IPS-11a (cell line): Measurements from ENCODE around the gene PDE1C.

Experiments
- H3K4me3 ChIP-seq: one replicate; pipeline ENCODE4 v1.5.1; 2013; ENCODE audit warnings: low read depth, low read length, control low read depth

The PDE1C gene

DNA sequence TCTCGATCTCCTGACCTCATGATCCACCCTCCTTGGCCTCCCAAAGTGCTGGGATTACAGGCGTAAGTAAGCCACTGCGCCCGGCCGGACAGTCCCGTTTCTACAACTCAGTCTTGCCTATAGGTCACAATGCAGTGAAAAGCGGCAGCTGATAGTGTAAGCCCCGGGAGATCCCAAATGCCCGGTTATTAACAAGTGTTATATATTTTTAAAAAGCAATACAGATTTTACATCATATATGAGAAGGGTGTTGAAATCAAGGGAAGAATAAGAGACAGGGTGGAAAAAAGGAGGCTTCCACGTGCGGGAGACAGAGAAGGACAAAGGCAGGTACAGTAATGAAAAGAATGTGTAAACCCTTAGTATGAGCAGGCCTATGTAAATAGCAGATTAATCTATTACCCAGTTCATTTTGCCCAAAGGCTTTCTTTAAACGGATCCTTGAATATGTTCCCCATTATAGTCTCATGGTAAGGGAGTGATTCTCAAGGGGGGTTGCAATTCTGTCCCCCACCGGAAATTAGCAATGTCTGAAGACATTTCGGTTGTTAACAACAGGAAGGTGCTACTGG, 170.8 kb downstream of the PDE1C start:
- no peak overlapping the region for H3K4me3 ChIP-seq

DNA sequence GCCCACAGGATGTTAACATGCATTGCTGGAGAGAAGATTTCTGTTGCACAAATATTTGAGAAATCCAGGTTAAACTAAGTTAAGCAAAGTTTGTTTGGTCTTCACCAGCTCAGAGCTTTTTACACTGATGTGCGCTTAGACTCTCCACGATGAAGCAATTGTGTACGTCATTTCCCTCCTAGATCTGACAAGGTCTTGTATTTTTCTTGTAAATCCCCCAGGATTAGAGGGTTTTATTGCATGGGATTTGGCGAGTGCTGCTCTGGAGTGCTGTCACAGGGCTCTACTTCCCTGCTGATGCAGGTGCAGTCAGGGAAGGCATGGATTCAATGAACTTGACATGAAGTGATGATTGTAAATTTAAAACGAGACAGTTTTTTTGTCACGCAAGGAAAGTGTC, 173.3 kb downstream of the PDE1C start:
- H3K4me3 ChIP-seq, result no peak overlapping the region

DNA sequence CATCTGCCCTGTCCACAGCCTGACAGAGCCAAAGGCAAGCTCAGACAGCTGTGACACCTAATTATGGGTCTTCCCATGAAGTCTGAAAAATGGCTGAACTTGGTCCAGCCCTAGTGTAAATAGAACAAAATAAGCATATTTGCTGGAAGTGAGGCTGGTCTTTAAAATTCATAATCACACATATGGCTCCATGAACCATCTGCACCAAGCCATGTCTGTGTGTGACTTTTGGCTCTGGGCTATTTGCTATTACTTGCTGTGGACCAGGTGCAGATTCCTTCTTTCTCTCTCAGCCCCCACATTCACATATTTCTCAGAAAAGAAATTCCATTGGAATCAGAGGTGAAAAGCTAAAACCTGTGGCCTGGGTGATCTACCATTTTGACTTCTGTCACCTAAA, 175.9 kb downstream of the PDE1C start:
- no peak overlapping the region for H3K4me3 ChIP-seq

DNA sequence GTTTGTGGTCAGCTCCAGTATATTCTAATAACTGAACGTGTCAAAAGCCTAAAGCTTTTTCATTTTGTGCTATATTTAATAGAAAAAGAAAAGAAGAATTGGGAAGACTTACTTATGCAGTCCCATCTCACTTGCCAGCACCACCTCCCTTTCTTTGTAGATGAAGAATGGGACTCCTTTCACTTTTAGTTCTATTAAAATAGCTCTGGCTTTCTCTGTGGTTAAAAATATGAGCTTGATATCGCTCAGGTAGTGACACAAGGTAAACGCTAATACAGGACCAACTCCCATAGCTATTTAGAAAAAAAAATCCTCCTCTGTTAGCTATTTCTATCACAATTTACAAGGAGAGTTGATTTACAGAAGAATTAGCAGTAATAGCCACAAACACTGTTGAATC, 176.8 kb downstream of the PDE1C start:
- no peak overlapping the region for H3K4me3 ChIP-seq

DNA sequence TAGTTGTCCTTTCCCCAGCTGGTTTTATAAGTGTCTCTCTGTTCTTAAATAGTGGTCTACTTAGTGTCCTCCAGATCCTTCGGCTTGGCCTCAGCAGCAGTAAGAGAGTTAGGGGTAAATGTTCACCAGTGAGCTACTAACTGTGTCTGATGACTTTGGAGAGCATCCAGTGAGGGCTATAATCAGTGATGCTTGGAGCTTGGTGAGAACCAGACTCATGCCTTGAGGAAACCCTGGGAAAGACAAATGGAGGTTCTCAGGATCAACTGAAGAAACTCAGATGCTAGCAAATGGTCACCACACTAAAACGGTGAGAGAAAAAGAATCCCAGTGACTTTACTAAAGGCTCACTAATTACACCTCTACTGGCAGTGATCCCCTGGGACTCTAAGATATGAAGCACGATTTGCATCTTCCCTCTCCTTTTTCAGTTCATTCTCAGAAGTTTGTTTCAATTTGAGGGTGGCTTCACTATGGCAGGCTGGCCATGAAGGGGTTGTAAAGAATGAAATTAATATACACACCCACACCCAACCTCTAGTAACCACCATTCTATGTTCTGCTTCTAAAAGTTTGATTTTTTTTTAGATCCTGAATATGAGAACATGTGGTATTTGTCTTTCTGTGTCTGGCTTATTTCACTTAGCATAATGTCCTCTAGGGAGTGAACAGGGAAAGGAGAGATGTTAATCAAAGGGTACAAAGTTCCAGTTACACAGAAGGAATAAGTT, 177.9 kb downstream of the PDE1C start:
- no peak overlapping the region for H3K4me3 ChIP-seq

DNA sequence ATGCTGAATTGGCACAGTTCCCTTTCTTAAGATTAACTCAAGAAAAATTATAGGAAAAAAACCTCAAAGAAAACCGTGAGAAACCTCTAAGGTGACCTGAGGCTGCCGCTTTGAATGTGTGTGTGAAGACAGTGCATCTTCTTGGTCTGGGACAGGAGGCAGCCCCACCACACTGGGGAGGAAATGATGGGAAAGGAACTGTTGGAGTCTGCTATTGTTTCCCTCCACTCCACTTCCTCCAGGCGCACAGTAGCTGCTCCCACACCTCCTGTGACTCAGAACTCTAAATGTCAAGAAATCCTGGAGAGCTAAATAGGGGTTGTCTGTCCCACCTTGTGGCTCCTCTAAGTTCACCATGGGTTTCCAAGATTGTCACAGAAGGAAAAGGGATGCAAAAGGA, 179.4 kb downstream of the PDE1C start:
- H3K4me3 ChIP-seq, result no peak overlapping the region

DNA sequence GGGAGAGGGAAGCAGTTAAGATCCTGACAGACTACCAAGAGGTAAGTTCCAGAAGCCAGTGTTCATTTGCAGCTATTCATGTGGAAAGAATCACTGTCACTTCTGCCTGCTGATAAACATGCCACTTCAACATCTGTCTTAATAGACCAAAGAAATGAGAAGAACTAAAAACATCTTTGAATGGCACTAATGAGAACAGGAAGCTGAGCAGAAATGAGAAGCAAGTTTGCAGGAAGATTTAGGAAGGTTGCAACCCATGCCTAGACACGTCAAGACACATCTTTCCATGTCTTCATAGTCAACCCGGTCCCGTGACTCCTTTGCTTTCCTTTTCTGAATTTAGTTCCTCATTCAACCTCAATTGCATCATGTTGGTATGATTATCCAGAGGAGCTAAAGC, 180.0 kb downstream of the PDE1C start:
- no peak overlapping the region for H3K4me3 ChIP-seq

DNA sequence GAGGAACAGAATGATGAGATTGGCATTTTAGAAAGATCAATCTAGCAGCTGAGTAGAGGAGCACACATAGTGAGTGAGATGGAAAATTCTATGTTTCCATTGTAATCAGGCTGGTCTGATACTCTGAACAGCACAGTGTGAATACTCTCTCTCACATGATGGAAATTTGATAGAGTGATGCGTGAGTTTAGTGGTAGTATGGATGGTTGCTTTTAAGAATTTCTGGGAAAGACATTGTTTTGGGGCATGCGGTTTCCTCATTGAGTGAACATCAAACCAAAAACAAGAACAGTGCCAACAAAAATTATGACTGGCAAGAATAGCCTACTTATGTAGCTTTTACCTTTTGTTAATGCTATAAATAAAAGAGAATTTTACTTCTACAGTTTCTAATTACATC, 183.2 kb downstream of the PDE1C start:
- H3K4me3 ChIP-seq, result no peak overlapping the region

DNA sequence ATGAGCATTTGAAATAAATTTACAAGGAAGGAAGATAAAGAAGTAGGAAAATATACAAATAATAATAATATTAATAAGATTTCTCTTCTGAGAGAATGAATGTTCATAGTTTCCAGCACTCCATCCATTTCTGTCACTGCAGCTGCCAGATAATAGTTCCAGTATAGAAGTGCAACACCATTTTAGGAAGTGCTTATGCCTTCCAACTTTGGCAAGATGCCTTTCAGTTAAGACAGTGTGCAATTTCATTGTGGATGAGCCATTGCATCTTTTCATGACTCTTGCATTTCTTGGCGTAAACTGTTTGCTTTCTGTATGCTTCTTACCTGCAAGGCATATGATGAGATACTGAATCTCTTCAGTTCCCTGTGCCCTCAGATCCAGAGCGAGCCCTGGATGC, 185.0 kb downstream of the PDE1C start:
- no peak overlapping the region for H3K4me3 ChIP-seq

DNA sequence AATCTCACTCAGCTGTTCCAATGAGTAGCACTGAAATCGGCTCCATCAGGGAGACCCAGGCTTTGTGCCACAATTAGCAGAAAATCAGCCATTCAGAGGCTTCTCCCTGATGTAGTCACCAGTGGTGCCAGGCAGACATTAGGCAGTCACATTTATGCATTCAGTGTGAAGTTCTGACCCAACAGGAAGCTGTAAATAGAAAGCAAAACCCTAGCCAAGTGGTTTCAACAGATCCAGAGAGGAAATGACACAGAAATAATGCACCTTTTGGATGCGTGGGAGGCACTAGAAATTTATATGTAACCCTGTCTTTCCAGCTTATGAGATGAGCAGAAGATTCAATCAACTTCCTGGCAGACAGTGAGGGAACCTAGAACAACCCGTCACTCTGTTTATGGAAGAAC, 186.4 kb downstream of the PDE1C start:
- H3K4me3 ChIP-seq, result no peak overlapping the region

DNA sequence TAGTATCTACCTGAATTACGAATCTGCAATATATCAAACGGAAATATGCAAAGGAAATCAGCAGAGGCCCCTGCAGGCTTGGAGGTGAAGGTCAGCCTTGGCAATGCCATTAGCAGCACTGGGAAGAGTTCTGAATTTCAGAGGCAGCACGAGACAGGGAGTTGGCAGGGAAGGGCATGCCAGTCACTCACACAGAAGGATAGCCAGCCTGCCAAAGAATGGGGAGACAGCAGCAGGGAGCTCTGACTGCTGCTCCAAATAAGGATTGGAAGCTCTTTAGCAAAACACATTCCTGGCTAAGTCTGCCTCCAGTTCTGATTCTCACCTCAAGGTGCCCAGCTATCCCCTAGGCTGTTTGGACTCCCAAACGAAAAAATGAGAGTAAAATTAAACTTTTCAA, 188.0 kb downstream of the PDE1C start:
- H3K4me3 ChIP-seq, result no peak overlapping the region

DNA sequence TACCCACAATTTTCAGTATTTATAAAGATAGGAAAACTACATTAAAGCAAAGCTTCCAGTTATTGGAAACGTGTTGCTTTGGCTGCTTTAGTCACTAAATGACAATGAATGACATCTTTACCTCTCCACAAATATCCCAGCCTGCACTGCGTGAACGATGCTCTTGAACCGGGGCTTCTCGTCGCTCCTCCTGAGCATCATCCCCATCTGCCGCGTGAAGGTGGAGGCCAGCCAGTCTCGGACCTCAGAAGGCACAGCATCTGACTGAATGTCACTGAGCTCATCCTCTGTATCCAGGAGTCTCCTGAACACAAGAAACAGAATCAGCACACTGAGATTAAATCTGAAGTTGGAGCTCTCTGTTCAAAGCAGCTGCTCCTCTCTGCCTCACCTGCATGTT, 191.3 kb downstream of the PDE1C start:
- no peak overlapping the region for H3K4me3 ChIP-seq

DNA sequence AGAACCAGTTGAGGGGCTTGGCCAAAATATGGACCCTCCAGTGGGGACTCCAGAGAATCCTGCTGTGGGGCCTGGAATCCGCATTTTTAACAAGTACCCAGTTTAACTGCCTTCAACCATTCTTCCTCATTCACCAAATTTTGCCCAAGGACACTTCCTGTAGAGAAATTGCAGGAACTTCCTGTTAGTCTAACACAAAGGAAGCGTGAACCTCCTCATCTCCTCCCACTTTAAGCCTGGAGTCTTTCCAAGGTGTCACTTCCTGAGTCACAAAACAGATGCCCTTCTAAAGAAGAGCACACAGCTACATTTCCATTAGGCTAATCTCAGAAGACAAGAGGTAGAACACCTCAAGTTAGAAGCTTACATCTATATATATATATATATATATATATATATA, 194.8 kb downstream of the PDE1C start:
- no peak overlapping the region for H3K4me3 ChIP-seq

DNA sequence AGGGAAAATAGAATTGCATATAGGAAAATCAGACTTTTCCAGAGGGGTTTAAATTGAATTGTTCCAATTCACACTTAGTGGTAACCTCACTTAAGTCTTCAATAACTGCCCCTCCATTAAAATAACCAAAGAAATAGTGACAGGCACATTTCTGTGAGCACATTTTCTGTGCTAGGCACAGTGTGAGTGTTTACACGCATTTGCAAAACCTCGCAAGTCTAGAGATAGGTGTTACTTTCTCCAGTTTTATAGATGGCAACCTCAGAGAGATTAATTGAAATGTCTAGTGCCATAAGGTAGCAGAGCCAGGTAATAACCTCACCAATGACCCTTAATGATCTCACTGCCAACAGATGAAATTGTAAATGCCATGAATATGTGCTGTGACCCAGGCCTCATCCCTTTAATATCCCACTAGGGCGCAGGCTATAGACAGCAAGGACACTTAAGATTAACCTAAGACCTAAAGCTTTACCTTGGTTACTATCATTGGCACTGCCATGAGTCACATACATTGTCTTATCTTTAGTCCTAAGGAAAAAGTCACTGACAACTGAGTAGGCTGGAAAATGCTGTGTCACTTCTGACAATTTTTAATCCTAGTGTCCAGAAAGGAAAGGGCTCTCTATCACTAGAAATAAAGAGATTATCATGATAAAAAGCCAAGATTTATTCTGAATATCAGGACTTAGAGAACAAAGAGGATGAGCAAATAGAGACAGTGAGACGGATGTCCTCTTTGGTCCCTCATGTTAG, 195.4 kb downstream of the PDE1C start:
- no peak overlapping the region for H3K4me3 ChIP-seq

DNA sequence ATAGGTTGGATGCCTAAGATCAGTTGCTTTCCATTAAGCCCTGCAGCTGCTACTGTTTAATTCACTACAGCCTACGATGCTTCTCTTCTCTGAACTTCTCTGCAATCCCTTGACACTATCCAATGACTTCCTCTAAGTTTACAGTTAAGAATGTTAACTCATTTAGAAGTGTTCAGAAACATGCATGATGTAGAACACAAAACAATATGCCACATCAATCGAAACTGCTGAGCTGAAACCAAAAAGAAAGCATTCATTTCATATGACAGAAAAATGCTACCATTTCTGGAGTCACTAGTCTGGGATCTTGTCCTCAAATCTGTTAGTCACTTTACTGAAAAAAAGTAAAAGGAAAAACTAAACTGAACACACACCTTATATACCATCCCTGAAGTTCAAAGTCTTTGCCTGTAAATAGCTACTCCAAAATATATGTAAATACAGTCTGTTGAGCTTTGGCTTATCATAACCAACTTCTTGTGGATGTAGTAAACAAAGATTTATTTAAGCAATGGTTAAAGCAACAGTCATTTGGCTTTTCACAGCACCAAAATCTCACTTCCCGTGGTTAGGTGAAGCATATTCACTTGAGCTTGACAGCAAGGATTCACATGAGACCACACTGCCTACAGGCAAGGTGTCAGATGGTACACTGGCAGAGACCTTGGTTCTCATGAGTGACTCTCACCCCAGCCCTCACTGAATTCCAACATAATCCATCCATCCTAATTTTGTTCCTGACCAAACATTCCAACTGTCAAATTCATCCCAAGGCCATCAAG, 196.2 kb downstream of the PDE1C start:
- no peak overlapping the region for H3K4me3 ChIP-seq

DNA sequence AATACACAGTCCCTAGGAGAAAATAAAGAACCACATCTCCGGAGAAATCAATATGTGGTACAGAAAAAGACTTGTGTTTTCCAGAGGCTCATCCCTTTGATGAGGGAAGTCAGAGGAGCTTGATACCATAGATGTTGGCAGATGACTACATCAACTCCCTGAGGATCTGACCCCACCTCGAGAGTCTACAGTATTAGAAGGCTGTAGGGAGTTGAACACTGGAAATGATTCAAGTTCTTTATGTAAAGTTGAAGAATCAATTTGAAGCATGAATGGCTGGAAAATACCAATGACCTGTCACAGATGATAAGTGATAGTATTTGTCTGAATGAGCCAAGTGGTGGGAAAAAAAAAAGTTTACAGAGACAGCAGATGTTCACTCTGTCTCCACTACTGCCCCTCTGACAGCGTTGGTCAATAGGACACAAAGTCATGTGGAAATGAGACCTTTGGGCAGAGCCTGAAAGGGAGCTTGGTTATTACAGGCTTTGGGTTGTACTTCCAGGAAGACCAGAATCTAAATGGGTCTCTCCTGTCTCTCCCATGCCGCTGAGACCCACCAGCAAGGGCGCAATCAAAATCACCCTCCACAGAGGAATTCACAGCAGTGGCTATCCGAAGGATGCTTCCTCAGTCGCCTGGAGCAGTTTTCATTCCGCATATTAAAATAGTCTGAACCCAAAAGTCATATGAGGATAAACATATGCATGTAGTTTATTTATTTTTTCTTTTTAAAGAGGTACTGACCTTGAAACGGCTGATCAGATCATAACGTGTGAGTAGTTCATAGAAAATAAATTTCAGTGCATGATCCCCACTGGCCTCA, 197.4 kb downstream of the PDE1C start:
- no peak overlapping the region for H3K4me3 ChIP-seq

DNA sequence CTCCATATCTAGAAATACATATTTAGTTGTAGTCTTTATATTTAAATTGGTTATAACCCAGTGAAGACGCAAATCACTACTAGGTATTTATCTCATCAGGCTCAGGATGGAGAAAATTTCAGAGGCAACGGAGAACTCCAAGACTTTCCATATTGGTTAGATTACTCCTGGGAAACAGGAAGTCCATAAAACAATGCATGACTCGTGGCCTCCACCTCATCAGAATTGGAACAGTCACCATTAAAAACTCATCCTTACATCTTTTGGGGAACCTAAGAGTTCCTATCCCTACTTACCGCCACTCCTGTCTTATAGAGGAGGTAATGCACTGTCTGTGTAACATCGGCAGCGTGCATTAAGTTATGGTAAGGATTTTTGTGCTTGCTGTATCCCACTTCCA, 205.6 kb downstream of the PDE1C start:
- no peak overlapping the region for H3K4me3 ChIP-seq

DNA sequence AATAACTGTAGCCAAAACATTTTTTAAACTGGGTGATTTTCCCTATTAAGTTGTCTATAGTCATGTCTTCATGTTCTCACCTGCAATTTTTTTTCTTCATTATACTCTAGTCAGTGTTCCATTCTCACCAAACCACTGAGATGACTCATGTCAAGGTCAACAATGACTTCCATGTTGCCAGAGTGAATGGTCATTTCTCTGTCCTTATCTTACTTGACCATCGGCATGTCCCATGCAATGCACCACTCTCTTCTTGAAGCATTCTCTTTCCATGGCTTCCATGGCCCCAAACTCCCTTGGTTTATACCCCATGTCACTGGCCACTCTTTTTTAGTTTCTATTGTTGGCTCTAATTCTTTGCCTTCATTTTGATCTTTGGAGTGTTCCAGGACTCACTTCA, 209.3 kb downstream of the PDE1C start:
- no peak overlapping the region for H3K4me3 ChIP-seq

DNA sequence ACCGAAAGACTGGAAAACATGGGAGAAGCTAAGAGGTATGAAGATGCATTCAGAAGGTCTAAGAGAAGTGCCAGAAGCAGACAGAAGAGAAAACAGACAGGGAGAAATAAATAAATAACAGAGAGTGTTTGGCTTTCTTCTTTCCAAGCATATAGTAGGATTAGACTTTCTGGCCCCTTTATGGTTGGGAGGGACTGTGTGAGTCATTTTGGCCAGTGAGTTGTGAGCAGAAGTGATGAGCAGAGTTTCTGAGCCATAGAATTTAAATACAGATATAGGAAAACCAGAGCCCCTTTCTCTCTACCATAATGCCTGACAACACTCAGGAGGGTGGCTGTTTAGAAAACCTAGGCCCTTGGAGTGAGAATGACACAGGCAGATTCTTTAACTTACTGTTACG, 212.2 kb downstream of the PDE1C start:
- H3K4me3 ChIP-seq, result no peak overlapping the region

DNA sequence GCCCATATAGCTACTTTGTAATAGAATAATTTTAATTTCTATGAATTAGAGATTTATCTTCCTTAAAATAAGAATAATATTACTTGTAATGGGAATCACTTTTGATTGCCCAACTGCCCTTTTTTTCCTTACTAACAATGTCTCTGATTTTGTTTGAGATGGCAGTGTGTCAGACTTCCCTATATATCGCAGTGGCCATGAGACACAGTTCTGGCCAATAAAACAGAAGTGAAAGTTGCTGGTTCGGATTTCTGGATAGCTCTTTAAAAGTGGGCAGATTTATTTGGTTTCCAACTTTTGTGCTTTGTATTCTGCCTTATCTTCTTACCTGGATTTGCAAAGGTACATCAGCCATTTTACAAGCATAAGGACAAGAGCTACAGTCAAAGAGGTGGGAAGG, 213.0 kb downstream of the PDE1C start:
- no peak overlapping the region for H3K4me3 ChIP-seq

DNA sequence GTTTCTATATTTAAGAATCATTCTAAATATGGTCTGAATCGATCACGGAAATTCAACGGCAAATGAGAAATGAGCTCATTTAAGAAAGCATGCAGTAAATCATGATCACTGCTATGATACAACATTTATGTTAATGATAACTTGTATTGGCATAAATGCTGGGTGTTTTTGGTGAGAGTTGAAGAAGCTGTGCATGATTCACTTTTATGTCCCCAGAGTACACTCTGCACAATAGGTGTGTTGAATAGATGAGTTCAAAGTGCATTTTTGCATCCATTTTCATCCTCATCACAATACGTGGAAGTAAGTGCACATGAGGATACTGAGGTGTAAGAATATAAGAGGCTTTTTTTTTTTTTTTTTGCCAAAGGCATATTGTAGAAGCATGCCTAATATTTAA, 213.9 kb downstream of the PDE1C start:
- no peak overlapping the region for H3K4me3 ChIP-seq
